Astrocyte (in vitro differentiated cells and primary cell): ENCODE measurements around the gene CDC42EP4. TPM values are rescaled to one million over a fixed set of nuclear protein-coding genes. Genes with fewer than 3 reads are reported as not detected.

Experiments used
- DNase-seq: peaks from one replicate; pipeline ENCODE4 v3.0.0-alpha.2; 2010; ENCODE audit warnings: low read depth
- FAIRE-seq: peaks from 2 replicates; lab custom pipeline; 2011; peaks lifted over from hg19 to GRCh38; lab: Jason Lieb, UNC
- H2AFZ ChIP-seq: 2 replicates; pipeline ENCODE4 v1.6.0; 2012; ENCODE audit warnings: low read depth, low read length, inconsistent platforms
- H3K27ac ChIP-seq: 2 replicates; pipeline ENCODE4 v1.5.1; 2011; ENCODE audit warnings: low read depth, low read length, inconsistent platforms
- H3K27me3 ChIP-seq: 2 replicates; pipeline ENCODE4 v1.6.0; 2011; ENCODE audit warnings: low read length, inconsistent platforms; ENCODE audit not compliant: insufficient read depth
- H3K36me3 ChIP-seq: 2 replicates; pipeline ENCODE4 v1.5.1; 2011; ENCODE audit warnings: low read length, inconsistent platforms; ENCODE audit not compliant: insufficient read depth
- H3K4me1 ChIP-seq: 2 replicates; pipeline ENCODE4 v1.5.1; 2011; ENCODE audit warnings: low read length, inconsistent platforms; ENCODE audit not compliant: insufficient read depth
- H3K4me2 ChIP-seq: 2 replicates; pipeline ENCODE4 v1.6.0; 2012; ENCODE audit warnings: low read length, inconsistent platforms
- H3K4me3 ChIP-seq: 2 replicates; pipeline ENCODE4 v1.5.1; 2011; ENCODE audit warnings: low read depth, mild to moderate bottlenecking, low read length, inconsistent platforms; ENCODE audit not compliant: insufficient read depth
- H3K79me2 ChIP-seq: 2 replicates; pipeline ENCODE4 v1.6.0; 2012; ENCODE audit warnings: mild to moderate bottlenecking, low read length, inconsistent platforms; ENCODE audit not compliant: insufficient read depth
- H3K9ac ChIP-seq: 2 replicates; pipeline ENCODE4 v1.6.0; 2012; ENCODE audit warnings: mild to moderate bottlenecking, low read length, inconsistent platforms
- H3K9me3 ChIP-seq: 2 replicates; pipeline ENCODE4 v1.5.1; 2012; ENCODE audit warnings: low read depth, mild to moderate bottlenecking, low read length, inconsistent platforms; ENCODE audit not compliant: insufficient read depth
- H4K20me1 ChIP-seq: 2 replicates; pipeline ENCODE4 v1.6.0; 2012; ENCODE audit warnings: low read length, inconsistent platforms; ENCODE audit not compliant: insufficient read depth
- H3K27ac Mint-ChIP-seq: one replicate; pipeline ENCODE4 v1.8.0; 2021; ENCODE audit warnings: mild to moderate bottlenecking, mixed read lengths; ENCODE audit not compliant: unreplicated experiment
- H3K27me3 Mint-ChIP-seq: one replicate; pipeline ENCODE4 v1.8.0; 2021; ENCODE audit warnings: low read depth, mixed read lengths; ENCODE audit not compliant: unreplicated experiment
- H3K36me3 Mint-ChIP-seq: one replicate; pipeline ENCODE4 v1.8.0; 2021; ENCODE audit warnings: low read depth, mixed read lengths; ENCODE audit not compliant: unreplicated experiment
- H3K4me1 Mint-ChIP-seq: one replicate; pipeline ENCODE4 v1.8.0; 2021; ENCODE audit warnings: low read depth, mixed read lengths; ENCODE audit not compliant: unreplicated experiment
- H3K4me3 Mint-ChIP-seq: one replicate; pipeline ENCODE4 v1.8.0; 2021; ENCODE audit warnings: mild to moderate bottlenecking, moderate library complexity, mixed read lengths; ENCODE audit not compliant: unreplicated experiment
- H3K9me3 Mint-ChIP-seq: one replicate; pipeline ENCODE4 v1.8.0; 2021; ENCODE audit warnings: mild to moderate bottlenecking, mixed read lengths; ENCODE audit not compliant: unreplicated experiment
- CTCF ChIP-seq: IDR thresholded peaks from 2 replicates; pipeline ENCODE4 v1.5.1; 2011; ENCODE audit warnings: low read depth, mild to moderate bottlenecking, inconsistent platforms, low read length, moderate library complexity; ENCODE audit not compliant: insufficient read depth
- EZH2 ChIP-seq: IDR thresholded peaks from 2 replicates; pipeline ENCODE4 v1.6.1; 2012; ENCODE audit warnings: mild to moderate bottlenecking, low read length, inconsistent platforms; ENCODE audit not compliant: insufficient read depth
- total RNA-seq: library from RNA; stranded (reverse); gene quantifications from 2 replicates; pipeline ENCODE4 v1.2.1, GENCODE V29; 2021

Gene CDC42EP4
- total RNA-seq, 1 donor from 2014 or later: 15.8 TPM

- no peaks in the 10 kb centered on the region for H3K79me2 ChIP-seq
- H3K9ac ChIP-seq: no peak overlapping the region
- H3K4me1 Mint-ChIP-seq: peaks cover 4% of the 10 kb centered on the region
- no peaks in the 10 kb centered on the region for H3K36me3 Mint-ChIP-seq
- no peaks in the 10 kb centered on the region for H3K27me3 ChIP-seq
- DNase-seq: no peak
- no peaks in the 10 kb centered on the region for H4K20me1 ChIP-seq
- no peak for TF ChIP-seq CTCF
- no peak for TF ChIP-seq EZH2
- H3K4me2 ChIP-seq: no peak overlapping the region
- H3K36me3 ChIP-seq: no peaks in the 10 kb centered on the region
- no peaks in the 10 kb centered on the region for H3K9me3 Mint-ChIP-seq
- no peak for FAIRE-seq
- H3K27ac Mint-ChIP-seq: no peak overlapping the region
- H3K9me3 ChIP-seq: no peaks in the 10 kb centered on the region
- H3K4me1 ChIP-seq: peaks cover 4% of the 10 kb centered on the region
- peaks cover 34% of the 10 kb centered on the region for H3K27me3 Mint-ChIP-seq
- no peak overlapping the region for H3K4me3 ChIP-seq
- H3K4me3 Mint-ChIP-seq: no peak overlapping the region
- no peak overlapping the region for H2AFZ ChIP-seq
- H3K27ac ChIP-seq: no peak overlapping the region
Observed at GRCh38 chr17:73359987-73360410, 48.2 kb upstream of the CDC42EP4 start.

GRCh38 chr17:73359352-73359751, 47.6 kb upstream of the CDC42EP4 start:
- Histone ChIP-seq H3K4me3 (no peak overlapping the region), H3K9me3 (no peaks in the 10 kb centered on the region), H2AFZ (no peak overlapping the region), H4K20me1 (no peaks in the 10 kb centered on the region), H3K9ac (no peak overlapping the region), H3K36me3 (no peaks in the 10 kb centered on the region), H3K27me3 (no peaks in the 10 kb centered on the region), H3K79me2 (no peaks in the 10 kb centered on the region), H3K4me1 (peaks cover 4% of the 10 kb centered on the region), H3K4me2 (no peak overlapping the region), H3K27ac (no peak overlapping the region)
- Mint-ChIP-seq H3K4me3 (no peak overlapping the region), H3K9me3 (no peaks in the 10 kb centered on the region), H3K27ac (no peak overlapping the region), H3K4me1 (peaks cover 4% of the 10 kb centered on the region), H3K27me3 (peaks cover 32% of the 10 kb centered on the region), H3K36me3 (no peaks in the 10 kb centered on the region)
- no peak for TF ChIP-seq EZH2
- no peak for TF ChIP-seq CTCF
- no peak for FAIRE-seq
- DNase-seq: no peak

GRCh38 chr17:73358668-73359067, 46.9 kb upstream of the CDC42EP4 start:
- no peak overlapping the region for H3K27ac Mint-ChIP-seq
- H3K9me3 Mint-ChIP-seq: no peaks in the 10 kb centered on the region
- FAIRE-seq (no peak), DNase-seq (no peak)
- Histone ChIP-seq H3K27ac (no peak overlapping the region), H3K4me2 (no peak overlapping the region), H3K4me3 (no peak overlapping the region), H2AFZ (no peak overlapping the region), H3K4me1 (peaks cover 4% of the 10 kb centered on the region), H3K9me3 (no peaks in the 10 kb centered on the region), H3K9ac (no peak overlapping the region), H3K79me2 (no peaks in the 10 kb centered on the region), H4K20me1 (no peaks in the 10 kb centered on the region), H3K36me3 (no peaks in the 10 kb centered on the region), H3K27me3 (no peaks in the 10 kb centered on the region)
- peaks cover 32% of the 10 kb centered on the region for H3K27me3 Mint-ChIP-seq
- H3K4me1 Mint-ChIP-seq: peaks cover 4% of the 10 kb centered on the region
- H3K4me3 Mint-ChIP-seq: no peak overlapping the region
- H3K36me3 Mint-ChIP-seq: no peaks in the 10 kb centered on the region
- TF ChIP-seq EZH2: no peak
- no peak for TF ChIP-seq CTCF
